ENCODE measurements around the gene CREB5.
"Not testable (repeated sequence)": the region's sequence is repeated elsewhere in the genome, so short reads cannot be mapped to it uniquely, and the experiment has no call there.

CREB5 gene

GRCh38 chr7:28786156-28786555 lies 373.8 kb downstream of the CREB5 start:
- H3K27me3 Mint-ChIP-seq (ENCODE audit: low read depth); H3K36me3 Mint-ChIP-seq (ENCODE audit: low read depth); H3K4me3 Mint-ChIP-seq; H3K9me3 Mint-ChIP-seq; DNase-seq (ENCODE audit: low spot score); H3K4me1 Mint-ChIP-seq (ENCODE audit: low read depth); H3K27ac Mint-ChIP-seq: not testable (repeated sequence)

GRCh38 chr7:28787106-28787505 lies 374.8 kb downstream of the CREB5 start:
- Mint-ChIP-seq H3K27ac (no peak overlapping the region), H3K4me1 (ENCODE audit: low read depth) (no peaks in the 10 kb centered on the region), H3K27me3 (ENCODE audit: low read depth) (peaks cover 3% of the 10 kb centered on the region), H3K36me3 (ENCODE audit: low read depth) (no peaks in the 10 kb centered on the region), H3K4me3 (no peak overlapping the region), H3K9me3 (no peaks in the 10 kb centered on the region)
- DNase-seq (ENCODE audit: low spot score): no peak

GRCh38 chr7:28790467-28790866 lies 378.1 kb downstream of the CREB5 start:
- no peak overlapping the region for H3K27ac Mint-ChIP-seq

GRCh38 chr7:28792858-28793257 lies 380.5 kb downstream of the CREB5 start:
- H3K27me3 Mint-ChIP-seq (ENCODE audit: low read depth): peaks cover 3% of the 10 kb centered on the region
- H3K4me3 Mint-ChIP-seq: no peak overlapping the region
- no peaks in the 10 kb centered on the region for H3K9me3 Mint-ChIP-seq
- no peaks in the 10 kb centered on the region for H3K36me3 Mint-ChIP-seq (ENCODE audit: low read depth)
- H3K27ac Mint-ChIP-seq: no peak overlapping the region
- DNase-seq (ENCODE audit: low spot score): no peak
- H3K4me1 Mint-ChIP-seq (ENCODE audit: low read depth): no peaks in the 10 kb centered on the region

More at GRCh38 chr7:28790467-28790866, 378.1 kb downstream of the CREB5 start:
- no peaks in the 10 kb centered on the region for H3K4me1 Mint-ChIP-seq (ENCODE audit: low read depth)
- no peak for DNase-seq (ENCODE audit: low spot score)
- H3K4me3 Mint-ChIP-seq: no peak overlapping the region
- H3K9me3 Mint-ChIP-seq: no peaks in the 10 kb centered on the region
- no peaks in the 10 kb centered on the region for H3K36me3 Mint-ChIP-seq (ENCODE audit: low read depth)
- H3K27me3 Mint-ChIP-seq (ENCODE audit: low read depth): peaks cover 3% of the 10 kb centered on the region

GRCh38 chr7:28793381-28794085 lies 381.2 kb downstream of the CREB5 start:
- Mint-ChIP-seq H3K36me3 (ENCODE audit: low read depth) (no peaks in the 10 kb centered on the region), H3K4me1 (ENCODE audit: low read depth) (no peaks in the 10 kb centered on the region), H3K9me3 (no peaks in the 10 kb centered on the region), H3K27me3 (ENCODE audit: low read depth) (peaks cover 3% of the 10 kb centered on the region), H3K4me3 (no peak overlapping the region), H3K27ac (no peak overlapping the region)
- no peak for DNase-seq (ENCODE audit: low spot score)

- Mint-ChIP-seq H3K36me3 (ENCODE audit: low read depth) (no peaks in the 10 kb centered on the region), H3K27me3 (ENCODE audit: low read depth) (no peaks in the 10 kb centered on the region), H3K4me3 (no peak overlapping the region), H3K9me3 (no peaks in the 10 kb centered on the region), H3K4me1 (ENCODE audit: low read depth) (no peaks in the 10 kb centered on the region), H3K27ac (no peak overlapping the region)
- no peak for DNase-seq (ENCODE audit: low spot score)
These were observed 386.0 kb downstream of the CREB5 start for GRCh38 chr7:28798274-28798673.

GRCh38 chr7:28799619-28800018 lies 387.3 kb downstream of the CREB5 start:
- no peaks in the 10 kb centered on the region for H3K9me3 Mint-ChIP-seq
- H3K27ac Mint-ChIP-seq: no peak overlapping the region
- no peaks in the 10 kb centered on the region for H3K27me3 Mint-ChIP-seq (ENCODE audit: low read depth)
- H3K4me3 Mint-ChIP-seq: no peak overlapping the region
- DNase-seq (ENCODE audit: low spot score): no peak
- no peaks in the 10 kb centered on the region for H3K4me1 Mint-ChIP-seq (ENCODE audit: low read depth)
- H3K36me3 Mint-ChIP-seq (ENCODE audit: low read depth): no peaks in the 10 kb centered on the region

- no peaks in the 10 kb centered on the region for H3K27me3 Mint-ChIP-seq (ENCODE audit: low read depth)
- H3K36me3 Mint-ChIP-seq (ENCODE audit: low read depth): no peaks in the 10 kb centered on the region
- DNase-seq (ENCODE audit: low spot score): no peak
- H3K4me1 Mint-ChIP-seq (ENCODE audit: low read depth): no peaks in the 10 kb centered on the region
- no peaks in the 10 kb centered on the region for H3K9me3 Mint-ChIP-seq
- H3K27ac Mint-ChIP-seq: no peak overlapping the region
- no peak overlapping the region for H3K4me3 Mint-ChIP-seq
These were observed 387.8 kb downstream of the CREB5 start for GRCh38 chr7:28800150-28800549.

GRCh38 chr7:28802450-28802849 lies 390.1 kb downstream of the CREB5 start:
- Mint-ChIP-seq H3K9me3 (no peaks in the 10 kb centered on the region), H3K4me1 (ENCODE audit: low read depth) (no peaks in the 10 kb centered on the region), H3K4me3 (no peak overlapping the region), H3K27ac (no peak overlapping the region), H3K36me3 (ENCODE audit: low read depth) (no peaks in the 10 kb centered on the region), H3K27me3 (ENCODE audit: low read depth) (no peaks in the 10 kb centered on the region)
- DNase-seq (ENCODE audit: low spot score): no peak

- H3K4me3 Mint-ChIP-seq: no peak overlapping the region
- no peak for DNase-seq (ENCODE audit: low spot score)
- H3K27ac Mint-ChIP-seq: no peak overlapping the region
- H3K27me3 Mint-ChIP-seq (ENCODE audit: low read depth): no peaks in the 10 kb centered on the region
- no peaks in the 10 kb centered on the region for H3K9me3 Mint-ChIP-seq
- H3K36me3 Mint-ChIP-seq (ENCODE audit: low read depth): no peaks in the 10 kb centered on the region
- no peaks in the 10 kb centered on the region for H3K4me1 Mint-ChIP-seq (ENCODE audit: low read depth)
These were observed 391.8 kb downstream of the CREB5 start for GRCh38 chr7:28804157-28804556.

- no peak for DNase-seq (ENCODE audit: low spot score)
- no peak overlapping the region for H3K4me3 Mint-ChIP-seq
These were observed 392.7 kb downstream of the CREB5 start for GRCh38 chr7:28804990-28805389.

GRCh38 chr7:28806841-28807240 lies 394.5 kb downstream of the CREB5 start:
- no peak overlapping the region for H3K4me3 Mint-ChIP-seq
- no peaks in the 10 kb centered on the region for H3K9me3 Mint-ChIP-seq
- no peak for DNase-seq (ENCODE audit: low spot score)
- H3K27ac Mint-ChIP-seq: no peak overlapping the region
- H3K27me3 Mint-ChIP-seq (ENCODE audit: low read depth): no peaks in the 10 kb centered on the region
- no peaks in the 10 kb centered on the region for H3K36me3 Mint-ChIP-seq (ENCODE audit: low read depth)
- no peaks in the 10 kb centered on the region for H3K4me1 Mint-ChIP-seq (ENCODE audit: low read depth)

More at GRCh38 chr7:28804990-28805389, 392.7 kb downstream of the CREB5 start:
- Mint-ChIP-seq H3K4me1 (ENCODE audit: low read depth) (no peaks in the 10 kb centered on the region), H3K36me3 (ENCODE audit: low read depth) (no peaks in the 10 kb centered on the region), H3K9me3 (no peaks in the 10 kb centered on the region), H3K27ac (no peak overlapping the region), H3K27me3 (ENCODE audit: low read depth) (no peaks in the 10 kb centered on the region)

- no peak for DNase-seq (ENCODE audit: low spot score)
- Mint-ChIP-seq H3K9me3 (no peaks in the 10 kb centered on the region), H3K27me3 (ENCODE audit: low read depth) (no peaks in the 10 kb centered on the region), H3K4me1 (ENCODE audit: low read depth) (no peaks in the 10 kb centered on the region), H3K27ac (no peak overlapping the region), H3K4me3 (no peak overlapping the region), H3K36me3 (ENCODE audit: low read depth) (no peaks in the 10 kb centered on the region)
These were observed 395.2 kb downstream of the CREB5 start for GRCh38 chr7:28807396-28807994.

- Mint-ChIP-seq H3K4me3 (no peak overlapping the region), H3K27me3 (ENCODE audit: low read depth) (no peaks in the 10 kb centered on the region), H3K9me3 (no peaks in the 10 kb centered on the region), H3K36me3 (ENCODE audit: low read depth) (no peaks in the 10 kb centered on the region), H3K27ac (no peak overlapping the region), H3K4me1 (ENCODE audit: low read depth) (no peaks in the 10 kb centered on the region)
- DNase-seq (ENCODE audit: low spot score): no peak
These were observed 396.6 kb downstream of the CREB5 start for GRCh38 chr7:28808796-28809533.

All from T-helper 2 cell treated with Interferon-gamma antibody and Interleukin-4, amounts not matched to agents 5 μg/mL and 100 μg/mL, for 36 hours (primary cell).